ENCODE measurements around the gene CRABP1. TPM values are rescaled to one million over a fixed set of nuclear protein-coding genes. Genes with fewer than 3 reads are reported as not detected.

CRABP1 gene
- total RNA-seq, 1 donor from 2014 or later: not detected

DNA sequence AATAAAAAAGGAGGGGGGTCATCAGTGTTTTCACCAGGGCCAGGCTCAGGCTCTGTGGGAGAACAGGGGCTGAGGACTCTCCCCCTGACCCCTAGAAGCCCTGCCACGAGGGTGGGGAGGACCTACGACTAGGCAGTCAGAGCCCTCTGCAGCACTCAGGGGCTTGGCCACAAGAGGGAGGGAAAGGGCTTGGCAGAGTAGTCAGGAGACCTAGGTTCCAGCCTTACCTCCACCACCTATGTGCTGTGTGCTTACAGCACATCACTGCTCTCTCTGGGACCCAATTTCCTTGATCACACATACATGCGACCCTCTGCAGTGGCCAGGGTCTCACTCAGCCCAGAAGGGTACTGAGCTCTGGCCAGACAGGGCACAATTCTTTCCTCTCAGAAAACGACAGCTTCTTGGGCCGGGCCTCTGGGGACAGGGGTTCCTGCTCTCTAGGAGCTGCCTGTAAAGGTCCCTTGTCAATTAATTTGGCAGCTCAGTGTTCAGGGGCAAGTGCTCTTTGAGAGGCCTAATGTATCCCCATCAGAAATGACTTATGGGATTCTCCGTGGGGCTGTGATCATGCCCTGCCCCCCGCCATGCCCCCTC is 24.4 kb upstream of the CRABP1 start:
- DNase-seq: no peak
- no peak for ATAC-seq (ENCODE audit: poor library complexity)
- intact Hi-C loops (cut with DNase I): no loop called here

DNA sequence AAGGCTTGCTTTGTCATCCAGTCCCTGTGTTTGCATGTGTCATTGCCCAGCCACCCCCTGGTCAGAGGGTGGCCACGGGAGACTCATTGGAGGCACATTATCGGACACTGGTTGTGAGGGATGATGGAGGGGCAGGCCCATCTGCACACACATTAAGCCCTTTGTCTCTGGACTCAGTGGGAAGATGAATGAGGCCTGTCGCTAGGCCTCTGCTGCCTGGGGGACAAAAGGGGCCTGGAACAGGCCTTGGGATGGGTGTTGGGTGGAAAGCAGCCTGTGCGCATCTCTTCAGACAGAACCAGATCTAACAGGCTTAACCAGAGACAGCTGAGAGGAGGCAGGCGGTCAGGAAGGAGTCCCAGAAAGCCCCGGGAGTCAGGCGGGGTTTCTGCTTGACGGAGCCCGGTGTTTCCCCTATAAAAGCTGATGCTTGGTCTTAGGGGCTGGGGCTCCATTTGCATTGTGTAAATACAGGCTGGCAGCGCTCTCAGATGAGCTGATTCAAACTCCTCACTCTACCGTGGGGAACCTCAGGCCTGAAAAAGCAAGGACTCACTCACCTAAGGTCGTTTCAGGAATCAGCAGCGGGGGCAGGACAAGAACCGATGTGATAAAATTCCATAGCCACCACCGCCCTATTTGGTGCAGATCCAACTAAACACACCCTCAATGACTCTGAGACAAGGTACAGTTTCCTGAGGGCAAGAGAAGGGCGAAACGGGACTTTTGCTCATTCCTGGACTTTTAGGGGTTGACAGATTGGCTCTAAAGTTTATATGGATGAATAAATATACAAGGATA is 23.7 kb upstream of the CRABP1 start:
- ATAC-seq (ENCODE audit: poor library complexity): no peak

DNA sequence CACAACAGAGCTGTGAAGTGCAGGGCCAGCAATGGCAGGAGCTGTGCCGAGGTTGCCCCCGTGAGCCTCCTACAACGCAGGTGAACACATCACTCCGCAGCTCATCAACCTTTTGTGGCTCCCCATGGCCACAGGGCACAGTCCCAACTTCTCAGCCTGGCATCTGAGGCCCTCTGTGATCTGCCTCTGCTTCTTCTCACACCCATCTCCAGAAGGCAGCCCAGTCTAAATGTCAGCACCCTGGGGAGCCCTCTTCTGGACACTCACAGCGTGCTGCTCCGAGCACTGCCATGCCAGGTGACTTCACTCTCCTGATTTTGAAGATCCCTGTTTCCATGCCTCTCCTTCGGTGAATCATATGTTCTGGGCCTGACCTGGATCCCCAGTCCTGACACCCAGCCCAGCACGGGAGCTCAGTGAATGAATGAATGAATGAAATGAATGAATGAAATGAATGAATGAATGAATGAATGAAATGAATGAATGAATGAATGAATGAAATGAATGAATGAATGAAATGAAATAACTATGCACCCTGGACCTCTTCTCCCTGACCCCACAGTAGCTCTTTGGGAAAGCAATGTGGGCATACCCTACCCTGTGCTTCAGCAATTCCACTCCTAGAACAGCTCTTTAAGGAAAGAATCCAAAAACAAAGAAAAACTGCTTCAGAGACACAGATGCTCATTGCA is 22.9 kb upstream of the CRABP1 start:
- intact Hi-C loops (cut with DNase I): no loop called here
- DNase-seq: no peak
- peak; percentile 78 for ATAC-seq (ENCODE audit: poor library complexity)

More for the DNA sequence above, 23.7 kb upstream of the CRABP1 start:
- DNase-seq: no peak
- intact Hi-C loops (cut with DNase I): no loop called here

DNA sequence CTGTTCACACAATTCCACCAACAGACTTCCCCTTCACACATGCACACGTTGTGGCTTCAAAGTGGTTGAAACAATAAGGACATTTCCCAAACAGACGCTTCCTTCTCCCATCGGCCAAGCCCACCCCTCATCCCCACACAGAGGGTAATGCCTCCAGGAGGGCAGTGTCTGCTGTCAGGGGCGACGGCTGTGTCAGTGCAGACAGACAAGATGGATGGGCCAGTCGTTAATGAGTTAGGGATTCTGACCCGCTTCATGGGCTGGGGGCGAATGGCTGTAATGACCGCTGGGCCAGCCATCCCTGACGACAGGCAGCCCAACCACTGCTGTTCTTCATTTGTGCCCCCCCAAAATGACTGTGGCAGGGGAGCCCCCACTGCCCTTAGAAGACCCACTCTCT is 20.6 kb upstream of the CRABP1 start:
- no peak for ATAC-seq (ENCODE audit: poor library complexity)
- intact Hi-C loops (cut with DNase I): no loop called here
- DNase-seq: no peak

DNA sequence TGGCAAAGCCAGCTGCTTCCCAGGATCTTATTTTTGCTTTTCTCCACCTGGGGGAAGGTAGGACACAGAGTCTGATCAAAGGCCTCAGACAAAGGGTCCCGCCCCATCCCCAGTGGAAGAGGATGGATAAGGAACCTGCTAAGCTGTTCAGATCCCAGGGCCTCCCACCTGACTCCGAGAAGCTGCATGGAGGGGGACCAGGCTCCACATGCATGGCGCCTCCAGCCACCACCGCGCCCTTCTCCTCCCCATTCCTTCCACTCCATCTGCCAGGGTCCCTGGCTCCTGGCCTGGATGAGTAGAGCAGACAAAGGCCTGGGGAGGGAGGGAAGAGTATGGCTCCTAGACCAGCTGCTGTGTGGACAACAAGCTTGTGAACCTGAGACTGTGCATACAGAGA is 20.0 kb upstream of the CRABP1 start:
- intact Hi-C loops (cut with DNase I): no loop called here
- no peak for ATAC-seq (ENCODE audit: poor library complexity)
- DNase-seq: no peak

DNA sequence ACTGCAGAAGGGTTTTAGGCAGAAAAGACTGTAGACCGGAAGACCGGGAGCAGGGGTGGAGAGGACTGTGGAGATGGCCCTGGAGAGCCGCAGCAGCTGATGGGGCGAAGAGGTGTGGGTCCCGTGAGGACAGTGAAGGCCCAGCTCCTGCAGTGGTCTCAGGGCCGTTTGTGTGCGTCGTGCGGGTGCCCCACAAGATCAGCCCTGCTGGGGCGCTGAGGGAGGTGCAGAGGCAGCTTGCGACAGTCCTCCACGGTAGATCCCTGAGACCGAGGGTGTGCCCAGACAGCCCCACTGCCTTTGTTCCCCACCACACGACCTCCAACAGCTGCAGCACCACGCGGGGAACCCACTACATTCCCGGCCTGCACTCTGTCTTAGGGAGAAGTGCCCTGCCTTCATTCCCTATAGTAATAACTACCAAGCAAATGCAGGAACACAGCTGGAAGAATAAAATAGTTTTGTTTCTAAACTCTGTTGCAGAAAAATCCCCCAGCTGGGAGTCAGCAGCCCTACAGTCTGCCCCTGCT is 19.0 kb upstream of the CRABP1 start:
- intact Hi-C loops (cut with DNase I): no loop called here

DNA sequence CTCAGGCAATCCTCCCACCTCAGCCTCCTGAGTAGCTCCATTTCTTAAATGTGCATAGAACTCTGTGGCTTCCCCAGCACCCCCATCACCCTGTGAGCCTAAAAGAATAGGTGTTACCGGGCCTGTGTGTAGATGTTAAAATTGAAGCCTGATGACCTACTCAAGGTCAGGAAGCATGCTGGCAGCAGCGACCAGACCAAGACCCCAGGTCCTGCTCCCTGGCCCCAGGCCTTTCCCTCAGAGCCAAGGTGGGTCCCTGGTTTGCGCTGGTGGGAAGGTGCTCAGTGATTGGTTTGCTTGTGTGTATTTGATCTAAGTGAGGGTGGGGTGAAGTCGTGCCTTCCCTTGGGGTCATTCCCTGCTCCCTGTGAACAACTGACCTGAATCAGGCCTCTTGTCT is 18.4 kb upstream of the CRABP1 start:
- DNase-seq (no peak), ATAC-seq (ENCODE audit: poor library complexity) (no peak)
- intact Hi-C loops (cut with DNase I): no loop called here

More for the DNA sequence above, 19.0 kb upstream of the CRABP1 start:
- DNase-seq (no peak), ATAC-seq (ENCODE audit: poor library complexity) (no peak)

DNA sequence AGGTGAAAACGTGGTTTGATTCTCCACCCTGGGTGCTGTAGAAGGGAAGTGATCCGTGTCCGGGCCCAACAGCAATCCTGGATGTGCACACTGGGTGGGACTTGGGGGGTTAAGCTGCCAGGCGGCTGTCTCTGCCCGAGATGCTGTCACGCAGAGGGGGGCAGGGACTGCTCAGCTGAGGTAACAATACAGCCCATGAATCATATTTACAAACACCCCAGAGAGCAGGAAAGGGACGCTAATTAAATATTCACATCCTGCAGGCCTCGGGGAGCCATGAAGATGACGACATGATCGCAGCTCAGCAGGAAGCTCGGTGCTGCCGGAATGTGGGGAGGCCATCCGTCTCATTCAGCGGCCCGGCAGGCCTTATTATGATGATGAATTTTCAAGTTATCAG is 17.9 kb upstream of the CRABP1 start:
- ATAC-seq (ENCODE audit: poor library complexity) (no peak), DNase-seq (no peak)
- intact Hi-C loops (cut with DNase I): no loop called here

DNA sequence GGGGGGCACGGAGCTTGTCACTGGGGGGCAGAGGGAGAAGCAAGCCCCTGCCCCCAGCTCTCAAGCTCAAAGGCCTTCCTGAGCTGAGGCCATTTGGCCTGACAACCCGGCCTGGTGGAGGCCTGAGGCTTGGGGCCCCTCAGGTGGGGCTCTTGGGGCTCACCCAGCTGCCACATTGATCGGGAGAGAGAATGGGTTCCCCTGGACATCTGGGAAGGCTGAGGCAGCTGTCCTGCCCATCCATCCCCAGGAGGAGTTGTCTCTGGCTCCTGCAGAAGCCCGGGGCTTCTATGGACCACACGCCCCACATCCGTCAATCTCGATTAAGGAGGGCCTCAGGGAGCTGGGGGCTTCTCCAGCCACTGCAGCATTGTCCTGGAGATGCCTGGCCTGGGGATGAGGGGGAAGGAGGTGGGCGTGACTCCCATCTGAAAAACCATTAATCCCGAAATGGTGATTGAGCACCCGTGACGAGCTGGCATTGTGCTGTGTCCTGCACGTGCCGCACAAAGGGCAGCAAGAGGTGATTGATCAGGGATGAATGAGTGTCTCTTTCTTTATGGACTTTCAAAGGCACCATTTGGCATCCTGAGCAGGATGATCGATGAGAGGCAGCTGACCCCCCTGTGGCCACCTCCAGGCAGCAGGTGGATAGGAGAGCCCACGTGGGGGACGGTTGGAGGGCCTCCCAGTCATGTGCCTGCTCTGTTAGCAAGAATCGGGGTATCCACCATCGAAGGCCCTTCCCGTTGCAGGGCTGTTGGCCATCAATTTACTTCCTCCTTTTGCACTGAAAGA is 17.2 kb upstream of the CRABP1 start:
- intact Hi-C loops (cut with DNase I): no loop called here
- no peak for ATAC-seq (ENCODE audit: poor library complexity)
- no peak for DNase-seq

DNA sequence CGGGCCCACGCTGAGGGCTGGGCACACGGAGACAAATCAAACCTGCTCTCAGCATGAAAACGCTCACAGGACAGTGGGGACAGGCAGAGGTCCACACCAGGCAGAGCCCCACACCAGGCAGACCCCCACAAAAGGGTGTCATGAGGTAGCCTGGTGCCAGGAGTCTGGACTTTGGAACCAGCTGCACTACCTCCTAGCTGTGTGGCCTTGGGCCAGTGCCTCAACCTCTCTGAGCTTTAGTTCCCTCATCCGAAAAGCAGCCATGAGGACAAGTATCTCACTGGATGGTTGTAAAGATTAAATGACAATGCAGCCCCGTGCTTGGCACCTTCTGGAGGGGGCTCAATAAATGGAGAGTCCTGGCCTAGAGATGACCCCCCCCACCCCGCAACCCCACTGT is 16.5 kb upstream of the CRABP1 start:
- ATAC-seq (ENCODE audit: poor library complexity) (no peak), DNase-seq (no peak)
- intact Hi-C loops (cut with DNase I): no loop called here

DNA sequence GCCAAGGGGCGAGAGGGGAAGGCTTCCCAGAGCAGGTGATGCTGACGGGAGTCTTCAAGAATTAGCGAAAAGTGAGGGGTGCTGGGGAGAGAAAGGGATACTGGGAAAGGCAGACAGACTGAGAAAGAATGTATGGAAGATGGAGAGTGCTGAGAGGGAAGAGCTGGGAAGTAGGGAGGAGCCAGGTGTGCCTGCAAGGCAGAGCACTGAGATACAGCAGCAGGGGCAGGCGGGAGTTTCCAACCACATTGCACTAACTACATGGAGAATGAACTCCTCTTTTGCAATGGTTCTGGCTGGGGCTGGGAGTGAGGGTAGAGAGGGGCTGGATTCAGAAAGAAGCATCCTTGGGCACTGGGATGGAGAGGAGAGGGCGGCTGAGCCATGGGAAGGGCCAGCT is 16.0 kb upstream of the CRABP1 start:
- ATAC-seq (ENCODE audit: poor library complexity) (no peak), DNase-seq (no peak)
- intact Hi-C loops (cut with DNase I): no loop called here

DNA sequence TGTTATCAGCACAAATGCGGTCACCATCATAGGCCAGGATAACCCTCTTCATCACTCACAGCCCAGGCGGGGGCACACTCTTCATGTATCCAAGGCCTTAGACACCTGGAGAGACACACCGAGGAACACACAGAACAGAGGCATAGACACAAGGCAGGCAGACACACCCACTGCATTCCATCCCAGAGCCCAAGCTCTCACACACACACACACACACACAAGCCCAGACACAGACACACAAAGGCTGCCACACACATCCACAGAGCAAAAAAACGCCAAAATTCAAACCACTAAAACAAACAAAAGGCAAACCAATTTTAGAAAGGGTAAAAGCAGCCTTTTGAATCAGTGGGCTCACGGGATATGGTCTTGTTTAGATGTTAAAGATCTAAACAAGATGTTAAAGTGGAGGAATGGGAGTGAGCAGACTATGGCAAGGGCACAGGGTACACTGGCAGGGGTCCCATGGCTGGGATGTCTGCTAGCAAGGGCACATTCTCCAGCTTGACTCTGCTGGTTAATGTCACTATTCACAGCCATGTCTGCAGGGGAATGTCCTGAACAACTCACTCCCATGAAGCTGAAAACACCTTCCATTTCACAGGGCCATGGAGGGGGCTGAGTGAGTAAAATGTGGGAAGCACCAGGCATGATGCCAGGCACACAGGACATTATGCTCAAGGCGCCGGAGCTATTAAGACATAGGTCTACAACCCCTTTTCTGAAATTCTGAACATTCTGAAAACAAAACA is 14.9 kb upstream of the CRABP1 start:
- ATAC-seq (ENCODE audit: poor library complexity) (peak; percentile 80), DNase-seq (no peak)
- intact Hi-C loops (cut with DNase I): no loop called here

DNA sequence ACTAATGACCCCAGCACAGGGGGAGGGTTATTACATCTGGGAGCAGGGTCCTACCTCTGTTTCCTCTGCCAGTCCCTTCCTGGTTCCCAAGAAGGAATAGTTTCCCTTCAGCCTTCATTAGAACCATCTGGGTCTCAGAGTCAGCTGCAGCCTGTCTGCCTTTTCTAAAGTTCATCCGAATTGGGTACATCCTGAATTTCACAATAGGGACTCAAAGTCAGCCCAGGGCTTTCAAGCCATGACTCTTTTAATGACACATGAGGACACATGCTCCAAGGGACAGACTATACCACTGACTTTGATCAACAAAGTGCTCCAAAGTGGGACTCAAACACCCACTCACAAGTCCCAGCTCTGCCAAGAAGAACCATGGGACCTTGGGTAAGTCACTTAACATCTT is 12.7 kb upstream of the CRABP1 start:
- intact Hi-C loops (cut with DNase I): no loop called here
- DNase-seq: no peak
- ATAC-seq (ENCODE audit: poor library complexity): no peak

DNA sequence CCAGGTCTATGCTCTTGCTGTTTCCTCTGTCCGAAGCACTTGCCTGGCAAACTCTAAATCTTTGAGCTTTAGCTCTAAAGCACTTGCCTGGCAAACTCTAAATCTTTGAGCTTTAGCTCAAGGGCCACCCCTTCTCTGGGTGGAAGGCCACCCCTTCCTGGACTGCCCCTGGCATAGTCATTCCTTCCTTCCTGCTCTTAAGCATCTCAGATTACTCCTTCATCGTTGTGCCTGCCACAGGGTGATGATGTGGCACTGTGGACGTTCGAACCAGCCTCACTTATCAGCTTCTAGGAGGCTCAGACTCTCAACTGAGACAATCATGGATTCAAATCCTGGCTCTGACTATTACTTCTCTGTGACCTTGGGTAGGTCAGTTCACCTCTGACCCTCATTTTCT is 10.5 kb upstream of the CRABP1 start:
- intact Hi-C loops (cut with DNase I): no loop called here
- ATAC-seq (ENCODE audit: poor library complexity) (no peak), DNase-seq (no peak)

DNA sequence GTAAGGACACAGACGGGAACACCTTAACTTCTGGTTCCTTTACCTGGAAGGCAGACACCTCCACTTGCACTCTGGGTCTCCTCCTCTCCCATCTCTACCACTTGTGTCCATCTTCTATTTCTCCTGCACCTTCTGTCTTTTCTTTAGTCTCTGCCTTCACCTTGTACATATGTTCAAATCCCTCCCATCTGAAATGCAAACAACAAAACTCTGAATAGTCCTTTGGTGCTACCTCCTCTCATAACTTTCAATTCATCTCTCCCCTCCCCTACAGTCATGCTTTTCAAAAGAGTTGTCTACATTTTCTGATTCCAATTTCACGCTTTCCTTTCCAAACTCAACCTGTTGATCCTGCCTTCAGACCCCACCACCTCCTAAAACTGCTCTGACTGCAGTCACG is 5.3 kb upstream of the CRABP1 start:
- DNase-seq (no peak), ATAC-seq (ENCODE audit: poor library complexity) (no peak)
- intact Hi-C loops (cut with DNase I): no loop called here

DNA sequence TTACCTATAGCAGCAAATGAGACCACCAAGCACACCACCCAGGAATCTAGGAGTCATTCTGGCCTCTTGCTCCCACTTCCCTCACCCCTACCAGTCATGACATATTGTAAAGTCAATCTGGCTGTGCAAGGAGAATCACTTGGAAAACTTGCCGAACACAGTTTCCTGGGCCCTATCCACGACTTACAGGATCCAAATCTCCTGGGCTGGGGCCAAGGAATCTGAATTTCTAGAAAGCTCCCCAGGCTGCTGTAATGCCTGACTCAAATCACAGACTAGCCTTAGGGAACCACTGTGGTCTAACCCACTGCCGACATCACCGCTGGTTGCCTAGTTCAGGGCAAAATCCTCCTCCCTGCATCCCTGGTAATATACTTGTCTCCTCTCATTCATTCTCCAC is 4.2 kb upstream of the CRABP1 start:
- no peak for ATAC-seq (ENCODE audit: poor library complexity)
- intact Hi-C loops (cut with DNase I): no loop called here
- no peak for DNase-seq

DNA sequence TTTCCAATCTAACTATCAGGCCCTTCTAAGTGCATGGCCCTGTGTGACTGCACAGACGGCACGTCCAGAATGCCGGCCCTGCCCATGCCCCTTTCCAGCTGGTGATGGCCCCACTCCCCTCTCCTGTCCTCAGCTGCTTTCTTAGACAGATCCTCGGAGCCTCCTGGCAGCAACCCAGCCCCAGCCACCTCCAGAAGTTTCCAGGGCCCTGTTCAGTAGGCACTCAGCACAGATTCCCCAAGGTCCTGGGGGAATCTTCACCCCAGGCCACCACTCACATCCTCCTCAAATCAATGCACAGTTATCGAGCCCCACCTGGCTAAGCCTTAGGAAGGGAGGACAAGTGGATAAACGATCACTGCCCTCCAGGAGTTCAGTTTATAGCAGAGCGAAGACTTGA is 1.4 kb upstream of the CRABP1 start:
- intact Hi-C loops (cut with DNase I): no loop called here
- DNase-seq (no peak), ATAC-seq (ENCODE audit: poor library complexity) (no peak)

DNA sequence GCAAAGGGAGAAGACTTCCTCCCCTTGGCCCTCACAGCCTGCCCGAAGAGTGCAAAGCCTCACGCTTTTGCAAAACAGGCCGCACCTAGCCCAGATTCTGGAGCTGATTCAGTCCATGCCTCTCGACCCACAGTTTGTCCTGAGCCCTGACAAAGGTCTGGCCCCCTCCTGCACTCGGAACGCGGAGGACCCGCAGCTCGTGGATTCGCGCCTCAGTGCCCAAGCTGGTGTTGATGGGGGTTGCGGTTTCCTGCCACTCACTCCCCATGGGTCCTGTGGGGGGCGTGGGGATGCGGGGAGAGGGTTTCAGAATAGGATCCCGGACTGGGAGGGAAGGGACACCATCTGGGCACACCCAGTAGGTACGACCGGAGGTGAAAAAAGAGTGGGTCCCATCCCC is 594 bp upstream of the CRABP1 start:
- intact Hi-C loops (cut with DNase I): no loop called here
- no peak for ATAC-seq (ENCODE audit: poor library complexity)
- no peak for DNase-seq

All from Right ventricle myocardium superior (tissue), 1 donor.